Measurements from ENCODE around the gene ANKRD16.

GRCh38 chr10:5913736-5914135 is 24.0 kb upstream of the ANKRD16 start:
- no peak for TF ChIP-seq EZH2 (IDR thresholded peaks at IDR 0.05)
- no peak for TF ChIP-seq CTCF (IDR thresholded peaks at IDR 0.05)
- no peak for TF ChIP-seq EZH2phosphoT487 (IDR thresholded peaks at IDR 0.05)
